Measurements from ENCODE around the gene NECAP2.
"Not testable (repeated sequence)": the region's sequence is repeated elsewhere in the genome, so short reads cannot be mapped to it uniquely, and the experiment has no call there.

NECAP2 gene

DNA sequence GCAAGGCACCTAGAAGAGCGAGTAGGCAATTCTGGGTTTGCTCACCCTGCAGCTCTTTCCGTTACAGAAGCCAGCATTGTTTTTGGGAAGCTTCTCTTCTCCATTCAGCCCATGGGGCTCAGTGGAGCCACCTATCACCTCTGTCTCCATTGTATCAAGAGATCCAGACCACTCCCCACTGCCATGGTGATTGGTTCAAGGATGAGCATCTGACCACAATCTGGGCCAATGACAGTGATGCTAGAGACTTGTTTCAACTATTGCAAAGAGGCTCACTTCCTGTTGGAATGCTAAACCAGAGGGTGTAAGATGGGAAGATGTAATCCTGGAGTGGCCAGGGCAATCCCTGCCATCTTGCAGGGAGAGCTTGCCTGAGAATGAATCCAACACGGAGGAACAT, 9.9 kb upstream of the NECAP2 start:
- DNase-seq (ENCODE audit: low read depth) = no peak

- DNase-seq (ENCODE audit: low read depth) = no peak
Observed at GRCh38 chr1:16433030-16433429, 7.5 kb upstream of the NECAP2 start.

DNA sequence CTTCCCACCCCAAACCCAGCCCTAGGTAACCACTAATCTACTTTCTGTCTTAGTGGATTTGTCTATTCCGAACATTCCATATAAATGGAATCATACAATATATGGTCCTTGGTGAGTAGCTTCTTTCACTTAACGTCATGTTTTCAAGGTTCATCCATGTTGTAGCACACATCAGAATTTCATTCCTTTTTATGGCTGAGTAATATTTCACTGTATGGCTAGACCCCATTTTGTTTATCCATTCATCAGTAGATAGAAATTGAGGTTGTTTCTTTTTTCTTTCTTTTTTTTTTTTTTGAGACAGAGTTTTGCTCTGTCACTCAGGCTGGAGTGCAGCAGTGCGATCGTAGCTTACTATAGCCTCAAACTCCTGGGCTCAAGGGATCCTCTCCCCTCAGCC, 6.5 kb upstream of the NECAP2 start:
- no peak for DNase-seq (ENCODE audit: low read depth)

- DNase-seq (ENCODE audit: low read depth) = no peak
Observed at GRCh38 chr1:16434501-16434900, 6.0 kb upstream of the NECAP2 start.

GRCh38 chr1:16436946-16437474, 3.5 kb upstream of the NECAP2 start, which contains the start of gene SPATA21:
SPATA21 (minus strand) TSS chr1:16437424; CDS start chr1:16431371, 6,053 bp downstream.
- DNase-seq (ENCODE audit: low read depth) = no peak

DNA sequence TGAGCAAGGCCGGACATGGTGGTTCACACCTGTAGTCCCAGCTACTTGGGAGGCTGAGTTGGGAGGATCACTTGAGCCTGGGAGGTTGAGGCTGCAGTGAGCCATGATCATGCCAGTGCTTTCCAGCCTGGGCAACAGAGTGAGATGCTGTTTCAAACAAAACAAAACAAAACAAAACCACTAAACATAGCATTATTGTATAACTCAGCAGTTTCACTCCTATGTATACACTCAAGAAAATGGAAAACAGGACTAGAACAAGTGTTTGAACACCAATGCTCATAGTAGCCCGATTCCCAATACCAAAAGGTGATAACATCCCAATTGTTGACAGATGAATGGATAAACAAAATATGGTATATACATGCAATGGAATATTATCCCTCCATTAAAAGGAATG, 2.0 kb upstream of the NECAP2 start:
- no peak for DNase-seq (ENCODE audit: low read depth)

DNA sequence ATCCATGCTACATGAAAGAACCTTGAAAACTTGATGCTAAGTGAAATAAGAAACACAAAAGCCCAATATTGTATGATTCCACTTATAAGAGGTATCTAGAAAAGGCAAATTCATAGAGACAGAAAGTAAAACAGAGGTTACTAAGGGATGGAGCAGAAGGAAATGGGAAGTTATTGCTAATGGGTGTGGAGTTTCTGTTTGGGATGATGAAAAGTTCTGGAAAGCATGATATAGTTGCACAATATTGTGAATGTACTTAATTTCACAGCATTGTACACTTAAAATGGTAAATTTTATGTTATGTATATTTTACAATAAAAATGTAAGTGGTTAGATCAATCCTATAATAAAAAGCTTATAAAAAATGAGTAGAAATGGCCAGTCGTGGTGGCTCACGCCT, 1.6 kb upstream of the NECAP2 start:
- DNase-seq (ENCODE audit: low read depth) = no peak

DNA sequence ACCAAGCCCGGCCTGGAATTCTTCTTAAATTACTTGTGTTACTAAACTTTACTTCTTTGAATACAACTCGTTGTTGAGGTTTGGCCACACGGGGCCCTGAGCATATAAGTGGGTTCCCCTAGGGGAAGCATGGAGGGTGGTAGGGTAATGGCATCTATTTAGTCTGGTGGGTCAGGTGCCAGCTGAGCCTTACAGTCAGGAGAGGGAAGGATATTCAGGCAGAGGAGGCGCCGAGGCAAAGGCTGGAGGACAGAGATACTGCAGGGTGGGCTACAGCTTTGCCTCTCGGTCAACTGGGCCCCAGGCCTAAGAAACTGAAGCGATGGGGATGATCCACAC, 424 bp upstream of the NECAP2 start:
- DNase-seq (ENCODE audit: low read depth) = no peak

- DNase-seq (ENCODE audit: low read depth) = no peak
Observed at GRCh38 chr1:16441282-16441665, 750 bp downstream of the NECAP2 start.

GRCh38 chr1:16442265-16442664, 1.7 kb downstream of the NECAP2 start:
- DNase-seq (ENCODE audit: low read depth) = no peak

DNA sequence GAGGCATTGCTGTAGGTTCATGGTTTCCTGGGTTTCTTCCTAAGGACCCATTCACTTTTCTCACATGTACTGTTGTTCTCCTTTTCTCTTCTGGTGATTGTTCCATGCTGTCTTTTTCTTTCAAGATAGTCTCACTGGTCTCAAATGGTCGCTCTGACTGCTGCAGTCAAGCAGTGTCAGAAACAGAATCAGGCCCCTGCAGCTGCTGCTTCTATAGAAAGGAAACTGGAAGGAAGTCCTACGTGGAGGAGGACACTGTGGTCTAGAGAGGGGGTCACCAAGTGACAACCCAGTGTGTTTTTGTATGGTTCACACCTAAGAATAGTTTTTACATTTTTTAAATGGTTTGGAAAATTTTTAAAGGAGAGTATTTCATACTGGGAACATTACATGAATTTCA, 2.4 kb downstream of the NECAP2 start:
- DNase-seq (ENCODE audit: low read depth) = no peak

- DNase-seq (ENCODE audit: low read depth) = no peak
Observed at GRCh38 chr1:16443975-16444770, 3.6 kb downstream of the NECAP2 start.

DNA sequence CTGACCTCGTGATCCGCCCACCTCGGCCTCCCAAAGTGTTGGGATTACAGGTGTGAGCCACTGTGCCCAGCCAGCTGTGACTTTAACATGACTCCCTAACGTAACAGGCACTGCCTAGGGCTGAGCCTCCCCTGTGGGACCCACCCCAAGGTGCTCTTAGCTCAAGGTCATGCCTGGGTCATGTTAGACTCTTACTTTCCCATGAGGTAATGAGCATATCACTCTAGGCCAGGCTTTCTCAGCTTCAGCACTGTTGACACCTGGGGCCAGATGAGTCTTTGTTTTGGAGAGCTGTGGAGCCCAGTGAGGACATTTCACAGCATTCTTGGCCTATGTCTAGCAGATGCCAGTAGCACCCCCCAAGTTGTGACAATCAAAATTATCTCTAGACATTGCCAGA, 4.5 kb downstream of the NECAP2 start:
- no peak for DNase-seq (ENCODE audit: low read depth)

DNA sequence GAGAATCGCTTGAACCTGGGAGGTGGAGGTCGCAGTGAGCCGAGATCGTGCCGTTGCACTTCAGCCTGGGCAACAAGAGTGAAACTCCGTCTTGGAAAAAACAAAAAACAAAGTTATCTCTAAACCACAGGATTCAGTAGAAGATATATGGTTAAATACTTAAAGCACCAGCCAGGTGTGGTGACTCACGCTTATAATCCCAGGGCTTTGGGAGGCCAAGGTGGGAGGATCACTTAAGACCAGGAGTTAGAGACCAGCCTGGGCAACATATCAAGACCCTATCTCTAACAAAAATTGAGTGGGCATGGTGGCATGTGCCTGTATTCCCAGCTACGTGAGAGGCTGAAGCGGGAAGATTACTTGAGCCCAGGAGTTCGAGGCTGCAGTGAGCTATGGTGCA, 5.6 kb downstream of the NECAP2 start:
- no peak for DNase-seq (ENCODE audit: low read depth)

GRCh38 chr1:16447641-16448040, 7.1 kb downstream of the NECAP2 start:
- no peak for DNase-seq (ENCODE audit: low read depth)

DNA sequence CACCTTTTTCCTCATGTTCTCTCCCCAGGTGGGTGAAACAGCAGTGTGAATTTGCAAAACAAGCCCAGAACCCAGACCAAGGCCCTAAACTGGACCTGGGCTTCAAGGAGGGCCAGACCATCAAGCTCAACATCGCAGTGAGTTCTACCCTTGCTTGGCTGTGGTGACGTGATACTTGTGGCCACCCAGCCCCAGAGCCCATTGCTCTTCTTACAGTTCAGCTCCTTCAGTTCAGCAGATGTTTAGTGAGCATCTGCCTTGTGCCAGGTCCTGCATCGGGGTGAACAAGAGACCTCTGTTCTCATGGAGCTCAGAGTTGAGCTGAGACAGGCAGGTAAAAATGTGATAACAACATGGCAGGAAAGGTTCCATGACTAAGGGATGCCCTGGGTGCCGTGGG, 8.5 kb downstream of the NECAP2 start:
- DNase-seq (ENCODE audit: low read depth) = no peak

- no peak for DNase-seq (ENCODE audit: low read depth)
Observed at GRCh38 chr1:16449666-16450065, 9.1 kb downstream of the NECAP2 start.

DNA sequence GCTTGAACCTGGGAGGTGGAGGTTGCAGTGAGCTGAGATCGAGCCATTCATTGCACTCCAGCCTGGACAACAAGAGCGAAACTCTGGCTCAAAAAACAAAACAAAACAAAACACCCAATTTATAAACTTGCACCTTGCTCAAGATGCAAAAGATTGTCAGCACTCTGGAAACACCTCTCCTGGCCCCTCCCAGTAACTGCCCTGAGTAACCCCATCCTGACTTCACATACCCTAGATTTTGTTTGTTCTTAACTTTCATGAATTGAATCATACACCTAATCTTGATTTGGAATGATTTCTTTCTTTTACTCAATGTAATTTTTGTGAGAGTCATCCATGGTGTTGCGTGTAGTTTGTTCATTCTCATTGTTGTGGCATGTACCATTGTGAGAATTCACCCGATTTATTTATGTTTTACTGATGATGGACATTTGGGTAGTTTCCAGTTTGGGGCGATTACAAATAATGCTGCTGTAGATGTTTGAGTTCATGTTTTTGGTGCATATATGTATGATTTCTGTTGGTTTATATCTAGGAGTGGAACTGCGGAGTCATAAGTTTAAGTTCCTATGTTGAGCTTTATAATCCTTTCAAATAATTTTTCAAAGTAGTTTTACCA, 10.4 kb downstream of the NECAP2 start:
- no peak for DNase-seq (ENCODE audit: low read depth)

GRCh38 chr1:16451841-16452528, 11.5 kb downstream of the NECAP2 start:
- DNase-seq (ENCODE audit: low read depth) = no peak

- DNase-seq (ENCODE audit: low read depth) = not testable (repeated sequence)
Observed at GRCh38 chr1:16454909-16455308, 14.4 kb downstream of the NECAP2 start.

- not testable (repeated sequence) for DNase-seq (ENCODE audit: low read depth)
Observed at GRCh38 chr1:16456151-16456550, 15.6 kb downstream of the NECAP2 start.

DNA sequence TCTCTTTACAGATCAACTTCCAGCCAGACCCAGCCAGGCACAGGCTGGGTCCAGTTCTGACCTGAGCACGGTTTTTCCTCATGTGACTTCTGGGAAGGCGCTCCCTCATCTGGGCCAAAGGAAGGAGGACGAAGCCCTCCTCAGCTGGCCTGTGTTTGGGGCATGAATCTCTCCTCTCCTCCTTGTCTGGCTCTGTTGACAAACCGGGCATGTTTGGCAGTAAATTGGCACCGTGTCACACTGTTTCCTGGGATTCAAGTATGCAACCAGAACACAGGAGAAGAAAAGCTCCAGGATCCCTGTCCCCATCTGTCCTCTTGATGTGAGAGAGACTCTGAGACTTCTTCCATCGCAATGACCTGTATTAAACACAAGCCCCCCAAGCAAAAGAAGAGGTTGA, 18.3 kb downstream of the NECAP2 start:
- DNase-seq (ENCODE audit: low read depth) = no peak

DNA sequence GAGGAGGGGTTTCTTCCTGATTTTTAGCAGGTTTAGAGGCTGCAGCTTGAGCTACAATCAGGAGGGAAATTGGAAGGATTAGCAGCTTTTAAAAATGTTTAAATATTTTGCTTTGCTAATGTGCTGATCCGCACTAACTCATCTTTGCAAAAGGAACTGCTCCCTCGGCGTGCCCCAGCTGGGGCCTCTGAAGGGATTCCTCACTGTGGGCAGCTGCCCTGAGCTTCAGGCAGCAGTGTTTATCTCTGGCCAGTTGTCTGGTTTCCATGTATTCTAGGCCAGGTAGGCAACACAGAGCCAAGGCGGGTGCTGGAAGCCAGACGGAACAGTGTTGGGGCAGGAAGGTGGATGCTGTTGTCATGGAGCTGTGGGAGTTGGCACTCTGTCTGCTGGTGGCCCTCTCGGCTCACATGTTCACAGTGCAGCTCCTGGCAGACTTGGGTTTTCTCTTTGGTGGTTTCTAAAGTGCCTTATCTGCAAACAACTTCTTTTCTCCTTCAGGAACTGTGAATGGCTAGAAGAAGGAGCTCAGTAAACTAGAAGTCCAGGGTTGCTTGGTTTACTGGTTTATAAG, 18.9 kb downstream of the NECAP2 start:
- DNase-seq (ENCODE audit: low read depth) = no peak
